A673 (cell line): ENCODE results near the gene TRAPPC6A. TPM values are rescaled to one million over a fixed set of nuclear protein-coding genes. Genes with fewer than 3 reads are reported as not detected.

ENCODE experiments used
- BruUV-seq: library from RNA; stranded (reverse); fragments of 400-500 nt; replicated peaks from 2 replicates; lab custom pipeline; 2021; lab: Mats Ljungman, UMichigan
- CTCF ChIA-PET: fragments of 300-600 bp; sonication (Branson Sonifier 250); formaldehyde crosslinking; loops from one replicate; lab custom pipeline; 2022; ENCODE audit warnings: antibody characterized with exemption; lab: Charles Lee
- POLR2A ChIA-PET: fragments of 300-600 bp; sonication (Branson Sonifier 250); formaldehyde crosslinking; loops from one replicate; lab custom pipeline; 2022; ENCODE audit warnings: antibody characterized with exemption; ENCODE audit not compliant: low non-redundant PET; lab: Charles Lee
- DNase-seq: peaks from one replicate; pipeline ENCODE4 v3.0.0-alpha.2; 2015; ENCODE audit warnings: low spot score
- H3K27ac ChIP-seq: fragments of 200-600 bp; sonication (generic); 2 replicates; pipeline ENCODE4 v1.5.1; 2016; ENCODE audit warnings: mixed run types, low read depth, mild to moderate bottlenecking, mixed read lengths, antibody characterized with exemption, low read length; ENCODE audit not compliant: poor library complexity, severe bottlenecking
- H3K27me3 ChIP-seq: fragments of 200-600 bp; sonication (generic); replicated peaks from 2 replicates; pipeline ENCODE4 v1.6.1; 2017; ENCODE audit warnings: mixed run types, low read depth, mild to moderate bottlenecking, mixed read lengths, antibody characterized with exemption, low read length; ENCODE audit not compliant: insufficient read depth, poor library complexity
- H3K36me3 ChIP-seq: fragments of 200-600 bp; sonication (generic); 2 replicates; pipeline ENCODE4 v1.6.1; 2016; ENCODE audit warnings: mixed run types, mild to moderate bottlenecking, mixed read lengths, antibody characterized with exemption, low read length; ENCODE audit not compliant: insufficient read depth, poor library complexity, severe bottlenecking
- H3K4me1 ChIP-seq: fragments of 200-600 bp; sonication (generic); 2 replicates; pipeline ENCODE4 v1.6.1; 2017; ENCODE audit warnings: mixed run types, mild to moderate bottlenecking, mixed read lengths, antibody characterized with exemption, low read length; ENCODE audit not compliant: insufficient read depth, poor library complexity, severe bottlenecking
- H3K4me3 ChIP-seq: fragments of 200-600 bp; sonication (generic); 2 replicates; pipeline ENCODE4 v1.5.1; 2016; ENCODE audit warnings: low read depth, mixed run types, mild to moderate bottlenecking, mixed read lengths, low read length; ENCODE audit not compliant: poor library complexity, severe bottlenecking
- H3K9me3 ChIP-seq: fragments of 200-600 bp; sonication (generic); 2 replicates; pipeline ENCODE4 v1.6.1; 2016; ENCODE audit warnings: mixed run types, low read depth, mild to moderate bottlenecking, mixed read lengths, antibody characterized with exemption, low read length; ENCODE audit not compliant: poor library complexity, severe bottlenecking
- EZH2 ChIP-seq: fragments of 200-600 bp; sonication (generic); IDR thresholded peaks from 2 replicates; pipeline ENCODE4 v1.6.1; 2017; ENCODE audit warnings: borderline replicate concordance, low read depth, mild to moderate bottlenecking, mixed read lengths, antibody characterized with exemption, low read length; ENCODE audit not compliant: poor library complexity, severe bottlenecking
- intact Hi-C: fragments of 100-400 bp; cut with micrococcal nuclease; formaldehyde crosslinking; loops from one replicate; pipeline ENCODE4 v1.10.0; 2022; ENCODE audit not compliant: unreplicated experiment
- total RNA-seq: library from RNA; stranded (reverse); gene quantifications from 2 replicates; pipeline ENCODE4 v1.2.3, GENCODE V29; 2021
- TF ChIP-seq, protein P1 (sequence below): fragments of 300-800, 200-600 bp; sonication (generic); conservative IDR thresholded peaks from 2 replicates; pipeline ENCODE4 v1.5.1; 2017; ENCODE audit warnings: low read depth, mild to moderate bottlenecking, antibody characterized with exemption, low read length, moderate library complexity, mixed read lengths

Gene TRAPPC6A
- total RNA-seq, 1 experiment from 2014 or later, result 5.8 TPM

DNA sequence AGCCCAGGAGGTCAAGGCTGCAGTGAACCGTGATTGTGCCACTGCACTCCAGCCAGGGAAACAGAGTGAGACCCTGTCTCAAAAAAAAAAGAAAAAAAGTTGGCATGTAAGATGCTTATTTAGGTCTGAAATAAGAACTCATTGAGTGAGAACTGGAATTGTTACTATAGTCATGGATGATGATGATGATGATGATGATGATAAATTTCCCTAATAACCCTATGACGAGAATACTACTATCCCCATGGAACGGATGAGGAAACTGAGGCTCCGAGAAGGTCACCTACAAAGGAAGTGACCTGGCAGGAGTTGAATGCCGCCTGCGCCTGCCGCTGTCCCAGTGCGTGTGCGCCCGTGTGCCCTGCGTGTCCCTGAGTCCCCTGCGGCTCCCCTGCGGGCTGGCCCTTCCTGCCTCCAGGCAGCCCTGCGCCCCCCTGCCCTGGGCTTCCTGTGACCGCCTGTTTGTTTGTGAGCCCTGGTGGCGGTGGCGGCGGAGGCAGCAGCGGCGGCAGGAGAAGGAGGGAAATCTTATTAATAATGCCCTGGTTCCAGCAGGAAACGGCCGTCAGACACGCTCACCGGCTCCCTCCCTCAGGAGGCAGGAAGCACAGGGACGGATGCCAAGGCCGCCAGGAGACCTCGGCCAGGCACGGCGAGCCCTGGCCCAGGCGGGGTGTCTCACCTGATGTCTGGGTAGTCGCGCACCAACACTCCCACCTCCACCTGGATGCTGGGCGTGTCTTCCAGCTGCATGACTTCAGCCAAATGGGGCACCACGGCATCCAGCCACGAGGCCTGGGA is 37.6 kb upstream of the TRAPPC6A start:
- DNase-seq, result no peak
- Histone ChIP-seq H3K4me1 (no peaks in the 10 kb centered on the region), H3K4me3 (no peak overlapping the region), H3K36me3 (no peaks in the 10 kb centered on the region), H3K9me3 (no peaks in the 10 kb centered on the region), H3K27ac (no peak overlapping the region), H3K27me3 (peaks cover 65% of the 10 kb centered on the region)
- BruUV-seq, result no TSS peak
- intact Hi-C loops, result no loop called here
- CTCF ChIA-PET, result no interaction called here
- TF ChIP-seq, protein P1, sequence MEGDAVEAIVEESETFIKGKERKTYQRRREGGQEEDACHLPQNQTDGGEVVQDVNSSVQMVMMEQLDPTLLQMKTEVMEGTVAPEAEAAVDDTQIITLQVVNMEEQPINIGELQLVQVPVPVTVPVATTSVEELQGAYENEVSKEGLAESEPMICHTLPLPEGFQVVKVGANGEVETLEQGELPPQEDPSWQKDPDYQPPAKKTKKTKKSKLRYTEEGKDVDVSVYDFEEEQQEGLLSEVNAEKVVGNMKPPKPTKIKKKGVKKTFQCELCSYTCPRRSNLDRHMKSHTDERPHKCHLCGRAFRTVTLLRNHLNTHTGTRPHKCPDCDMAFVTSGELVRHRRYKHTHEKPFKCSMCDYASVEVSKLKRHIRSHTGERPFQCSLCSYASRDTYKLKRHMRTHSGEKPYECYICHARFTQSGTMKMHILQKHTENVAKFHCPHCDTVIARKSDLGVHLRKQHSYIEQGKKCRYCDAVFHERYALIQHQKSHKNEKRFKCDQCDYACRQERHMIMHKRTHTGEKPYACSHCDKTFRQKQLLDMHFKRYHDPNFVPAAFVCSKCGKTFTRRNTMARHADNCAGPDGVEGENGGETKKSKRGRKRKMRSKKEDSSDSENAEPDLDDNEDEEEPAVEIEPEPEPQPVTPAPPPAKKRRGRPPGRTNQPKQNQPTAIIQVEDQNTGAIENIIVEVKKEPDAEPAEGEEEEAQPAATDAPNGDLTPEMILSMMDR, result no peak
- no peak for TF ChIP-seq EZH2
- POLR2A ChIA-PET, result no interaction called here

DNA sequence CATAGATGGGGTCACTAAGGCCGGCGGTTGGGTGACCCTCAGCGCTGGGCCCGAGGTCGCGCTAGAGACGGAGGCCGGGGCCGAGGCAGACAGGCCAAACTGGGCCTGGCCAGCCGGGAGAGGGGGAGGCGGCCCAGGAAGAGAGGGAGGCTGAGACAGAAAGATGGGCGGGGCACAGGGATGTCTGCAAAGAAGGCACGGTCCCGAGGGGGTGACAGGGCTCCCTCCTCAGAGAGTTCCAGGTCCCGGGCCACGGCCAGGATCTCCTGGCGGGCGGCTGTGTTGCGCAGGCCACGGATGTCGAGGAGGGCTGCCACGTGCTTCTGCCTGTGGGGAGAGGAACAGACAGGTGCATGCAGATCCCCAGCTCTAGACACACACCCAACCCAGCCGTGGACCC is 35.0 kb upstream of the TRAPPC6A start:
- POLR2A ChIA-PET, result no interaction called here
- H3K27me3 ChIP-seq, result peaks cover 41% of the 10 kb centered on the region
- no TSS peak for BruUV-seq

DNA sequence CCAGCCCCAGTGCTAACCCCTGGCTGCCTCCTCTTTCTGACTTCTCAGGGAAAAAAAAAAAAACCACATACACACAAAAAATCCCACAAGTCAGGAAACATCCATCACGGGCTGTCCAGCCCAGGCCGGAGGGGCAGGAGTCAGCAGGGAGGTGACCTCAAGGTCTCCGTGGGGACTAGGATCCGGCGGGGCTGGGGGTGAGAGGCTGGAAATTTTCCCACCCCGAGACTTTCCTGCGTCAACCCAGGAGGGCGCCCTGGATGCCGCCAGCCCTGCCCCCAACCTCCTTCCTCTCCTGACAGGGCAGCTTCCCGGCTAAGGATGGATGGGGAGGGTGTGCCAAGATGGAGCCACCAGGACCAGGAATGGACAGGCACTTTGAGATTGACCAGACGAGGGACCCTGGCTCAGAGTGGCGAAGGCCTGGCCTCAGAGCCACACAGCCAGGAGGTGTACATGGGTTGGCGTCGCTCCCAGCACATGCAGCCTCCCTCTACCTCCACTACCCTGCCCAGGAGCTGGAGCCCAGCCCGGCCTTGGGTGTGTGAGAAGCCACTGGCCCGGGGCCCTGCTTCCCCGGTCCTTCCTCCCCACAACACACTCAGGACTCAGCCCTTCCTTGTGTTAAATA is 33.8 kb upstream of the TRAPPC6A start:
- DNase-seq, result no peak
- TF ChIP-seq, protein P1, result no peak
- no peak for TF ChIP-seq EZH2
- intact Hi-C loops, result no loop called here
- POLR2A ChIA-PET, result no interaction called here
- no peaks in the 10 kb centered on the region for H3K9me3 ChIP-seq
- H3K27ac ChIP-seq, result no peak overlapping the region
- H3K4me3 ChIP-seq, result no peak overlapping the region
- no peaks in the 10 kb centered on the region for H3K36me3 ChIP-seq
- BruUV-seq, result no TSS peak
- H3K27me3 ChIP-seq, result peaks cover 29% of the 10 kb centered on the region
- H3K4me1 ChIP-seq, result no peaks in the 10 kb centered on the region
- CTCF ChIA-PET, result no interaction called here

More for the DNA sequence above, 35.0 kb upstream of the TRAPPC6A start:
- H3K4me1 ChIP-seq, result no peaks in the 10 kb centered on the region
- no peak overlapping the region for H3K27ac ChIP-seq
- intact Hi-C loops, result no loop called here
- CTCF ChIA-PET, result no interaction called here
- TF ChIP-seq, protein P1, result no peak
- TF ChIP-seq EZH2, result no peak
- H3K4me3 ChIP-seq, result no peak overlapping the region
- H3K36me3 ChIP-seq, result no peaks in the 10 kb centered on the region
- DNase-seq, result no peak
- H3K9me3 ChIP-seq, result no peaks in the 10 kb centered on the region
